GM21786 (cell line): ENCODE results near the gene KIAA0319L.

Experiments used
- ATAC-seq: cut with Tn5 transposase; IDR thresholded peaks from one replicate; pipeline ENCODE4 v1.9.1; 2021; ENCODE audit not compliant: unreplicated experiment

Gene KIAA0319L

DNA sequence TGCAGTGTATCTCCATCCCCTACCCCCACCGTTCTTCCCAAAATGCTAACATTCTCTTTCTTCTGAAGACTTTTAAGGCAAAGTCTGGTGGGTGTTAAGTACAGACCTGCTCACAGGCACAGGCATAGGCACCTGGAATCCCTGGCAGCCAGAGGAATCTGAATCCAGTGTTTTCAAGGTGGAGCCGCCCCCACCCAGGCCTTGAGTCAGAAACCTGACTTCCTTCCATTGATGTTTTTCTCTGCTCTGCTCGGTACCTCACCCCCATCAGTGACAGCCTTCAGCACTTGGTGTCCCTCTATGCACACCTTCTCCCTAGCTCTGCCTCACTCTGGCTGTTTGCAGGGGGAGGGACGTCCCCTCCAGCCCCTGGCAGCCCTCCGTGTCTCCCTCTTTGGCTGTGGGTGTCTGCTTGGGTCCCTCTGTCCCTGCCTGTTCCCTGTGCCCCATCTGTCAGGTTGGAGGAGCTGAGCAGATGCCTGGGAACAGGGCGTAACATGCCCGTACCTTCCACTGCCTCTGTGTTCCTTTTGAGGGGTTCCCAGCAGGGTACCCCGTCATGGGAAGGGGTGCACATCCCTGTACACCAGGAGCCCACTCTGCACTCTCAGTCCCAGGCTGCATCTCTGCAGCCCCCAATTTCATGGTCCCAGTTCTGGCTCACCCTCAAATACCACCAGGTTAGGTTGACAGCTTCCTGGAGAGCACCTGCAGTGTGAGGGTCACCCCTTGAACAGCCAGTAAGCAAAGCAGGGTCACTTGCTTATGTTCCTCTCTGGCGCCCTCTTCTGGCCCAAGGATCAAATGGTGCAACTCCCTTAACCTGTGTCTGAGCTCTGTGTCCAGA lies 7.1 kb upstream of the KIAA0319L start:
- no peak for ATAC-seq

- ATAC-seq = no peak
These were observed 6.0 kb upstream of the KIAA0319L start for GRCh38 chr1:35563166-35563565.

DNA sequence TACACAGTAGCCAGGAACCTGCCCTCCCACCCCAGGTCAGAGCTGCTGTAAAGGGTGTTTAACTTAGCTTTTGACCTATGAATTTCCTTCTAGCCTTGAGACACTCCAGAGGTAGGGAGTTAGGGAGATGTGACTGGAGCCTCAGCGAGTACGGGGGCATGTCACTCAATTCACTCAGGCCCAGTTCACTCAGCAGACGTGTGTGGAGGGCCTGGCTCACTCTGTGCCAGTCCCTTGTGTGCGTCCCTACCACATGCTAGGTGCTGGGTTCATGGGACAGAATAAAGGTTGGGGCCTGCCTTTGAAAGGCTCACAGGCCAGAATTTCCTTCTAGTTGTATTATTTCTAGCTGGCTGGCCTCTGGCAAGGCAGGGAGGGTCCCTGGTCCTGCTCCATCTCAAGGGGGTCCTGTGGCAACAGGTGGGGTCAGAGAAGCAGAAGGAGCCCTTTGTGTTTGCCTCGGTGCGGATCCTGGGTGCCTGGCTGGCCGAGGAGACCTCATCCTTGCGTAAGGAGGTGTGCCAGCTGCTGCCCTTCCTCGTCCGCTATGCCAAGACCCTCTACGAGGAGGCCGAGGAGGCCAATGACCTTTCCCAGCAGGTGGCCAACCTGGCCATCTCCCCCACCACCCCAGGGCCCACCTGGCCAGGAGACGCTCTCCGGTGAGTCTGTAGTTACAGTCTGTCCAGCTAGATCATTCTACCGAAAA lies 4.9 kb upstream of the KIAA0319L start:
- ATAC-seq = no peak

- no peak for ATAC-seq
These were observed 4.2 kb upstream of the KIAA0319L start for GRCh38 chr1:35561297-35561971.

DNA sequence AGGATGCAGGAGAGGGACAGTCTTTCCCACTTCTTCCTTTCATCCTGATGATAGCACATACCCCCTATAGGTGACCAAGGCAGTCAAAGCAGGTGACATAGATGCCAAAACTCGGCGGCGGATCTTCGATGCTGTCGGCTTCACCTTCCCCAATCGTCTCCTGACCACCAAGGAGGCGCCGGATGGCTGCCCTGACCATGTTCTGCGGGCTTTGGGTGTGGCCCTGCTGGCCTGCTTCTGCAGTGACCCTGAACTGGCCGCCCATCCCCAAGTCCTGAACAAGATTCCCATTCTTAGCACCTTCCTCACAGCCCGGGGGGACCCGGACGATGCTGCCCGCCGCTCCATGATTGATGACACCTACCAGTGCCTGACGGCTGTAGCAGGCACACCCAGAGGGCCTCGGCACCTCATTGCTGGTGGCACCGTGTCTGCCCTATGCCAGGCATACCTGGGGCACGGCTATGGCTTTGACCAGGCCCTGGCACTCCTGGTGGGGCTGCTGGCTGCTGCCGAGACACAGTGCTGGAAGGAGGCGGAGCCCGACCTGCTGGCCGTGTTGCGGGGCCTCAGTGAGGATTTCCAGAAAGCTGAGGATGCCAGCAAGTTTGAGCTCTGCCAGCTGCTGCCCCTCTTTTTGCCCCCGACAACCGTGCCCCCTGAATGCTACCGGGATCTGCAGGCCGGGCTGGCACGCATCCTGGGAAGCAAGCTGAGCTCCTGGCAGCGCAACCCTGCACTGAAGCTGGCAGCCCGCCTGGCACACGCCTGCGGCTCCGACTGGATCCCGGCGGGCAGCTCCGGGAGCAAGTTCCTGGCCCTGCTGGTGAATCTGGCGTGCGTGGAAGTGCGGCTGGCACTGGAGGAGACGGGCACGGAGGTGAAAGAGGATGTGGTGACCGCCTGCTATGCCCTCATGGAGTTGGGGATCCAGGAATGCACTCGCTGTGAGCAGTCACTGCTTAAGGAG lies 3.3 kb upstream of the KIAA0319L start:
- ATAC-seq = no peak

DNA sequence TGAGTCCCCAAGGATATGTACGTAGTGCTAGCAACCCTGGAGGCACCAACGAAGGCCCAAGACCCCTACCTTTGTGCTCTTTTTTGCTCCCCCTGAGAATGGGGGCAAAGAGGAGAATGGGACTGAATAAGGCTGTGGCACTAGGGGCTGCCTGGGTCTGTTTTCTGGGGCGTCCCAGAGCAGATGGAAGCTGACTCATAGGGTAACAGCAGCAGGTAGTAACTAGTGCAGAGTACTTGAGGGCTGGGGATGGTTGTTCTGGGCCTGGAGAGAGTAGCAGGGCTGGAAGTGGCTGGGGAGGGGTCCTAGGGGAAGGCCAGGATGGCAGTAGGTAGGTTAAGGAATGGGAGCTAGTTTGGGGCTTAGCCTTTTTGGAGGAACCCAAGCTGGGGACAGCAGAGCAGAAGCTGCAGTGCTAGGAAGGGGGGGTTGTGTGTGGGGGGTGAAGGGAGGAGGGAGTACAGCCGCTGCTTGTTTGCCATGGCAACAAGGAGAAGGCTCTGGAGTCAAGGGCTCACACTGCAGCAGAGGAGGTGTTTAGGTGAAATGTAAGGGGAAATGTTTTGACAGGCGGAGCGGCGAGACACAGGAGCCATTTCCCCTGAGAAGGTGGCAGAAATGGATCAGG lies 2.2 kb upstream of the KIAA0319L start:
- no peak for ATAC-seq

GRCh38 chr1:35558374-35559316 lies 1.4 kb upstream of the KIAA0319L start:
- ATAC-seq = no peak

DNA sequence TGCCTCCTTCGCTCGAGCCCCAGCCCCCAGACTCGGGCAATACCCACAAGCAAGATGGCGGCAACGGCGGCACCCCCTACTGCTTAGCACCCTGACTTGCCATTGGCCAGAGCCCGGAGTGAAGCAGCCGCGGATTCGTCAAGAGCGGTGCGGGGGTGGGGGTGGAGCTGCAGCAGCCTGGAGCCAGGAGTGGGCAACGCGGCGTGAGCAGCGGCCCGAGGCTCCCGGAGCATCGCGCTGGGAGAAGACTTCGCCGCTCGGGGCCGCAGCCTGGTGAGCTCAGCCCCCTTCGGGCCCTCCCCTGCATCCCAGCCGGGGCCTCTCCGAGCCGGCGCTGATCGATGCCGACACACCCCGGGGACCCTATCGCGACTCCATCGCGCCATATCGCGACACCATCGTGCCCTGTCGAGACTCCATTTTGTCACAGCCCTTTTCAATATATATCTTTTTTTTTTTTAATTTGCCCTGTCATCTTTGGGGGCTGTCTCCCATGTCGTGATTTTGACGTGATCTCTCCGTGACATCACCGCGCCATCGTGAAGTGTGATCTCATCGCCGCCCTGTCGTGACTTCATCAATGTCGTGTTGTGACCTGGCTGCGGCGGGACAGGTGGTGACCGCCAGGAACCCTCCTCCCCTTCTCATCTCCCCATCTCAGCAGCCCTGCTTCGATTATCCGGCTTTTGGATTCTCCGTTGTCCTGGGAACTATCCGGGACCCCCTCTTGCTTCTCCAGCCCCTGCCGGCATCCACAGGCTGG lies 589 bp upstream of the KIAA0319L start, which contains the start of gene NCDN:
Gene NCDN, plus strand, starts transcription at position 189 of the 763 bp plus-strand sequence. Its CDS starts 392 bp downstream, at position 581.
- peak; percentile 84 for ATAC-seq

- no peak for ATAC-seq
These were observed 602 bp downstream of the KIAA0319L start for GRCh38 chr1:35556484-35557117.

DNA sequence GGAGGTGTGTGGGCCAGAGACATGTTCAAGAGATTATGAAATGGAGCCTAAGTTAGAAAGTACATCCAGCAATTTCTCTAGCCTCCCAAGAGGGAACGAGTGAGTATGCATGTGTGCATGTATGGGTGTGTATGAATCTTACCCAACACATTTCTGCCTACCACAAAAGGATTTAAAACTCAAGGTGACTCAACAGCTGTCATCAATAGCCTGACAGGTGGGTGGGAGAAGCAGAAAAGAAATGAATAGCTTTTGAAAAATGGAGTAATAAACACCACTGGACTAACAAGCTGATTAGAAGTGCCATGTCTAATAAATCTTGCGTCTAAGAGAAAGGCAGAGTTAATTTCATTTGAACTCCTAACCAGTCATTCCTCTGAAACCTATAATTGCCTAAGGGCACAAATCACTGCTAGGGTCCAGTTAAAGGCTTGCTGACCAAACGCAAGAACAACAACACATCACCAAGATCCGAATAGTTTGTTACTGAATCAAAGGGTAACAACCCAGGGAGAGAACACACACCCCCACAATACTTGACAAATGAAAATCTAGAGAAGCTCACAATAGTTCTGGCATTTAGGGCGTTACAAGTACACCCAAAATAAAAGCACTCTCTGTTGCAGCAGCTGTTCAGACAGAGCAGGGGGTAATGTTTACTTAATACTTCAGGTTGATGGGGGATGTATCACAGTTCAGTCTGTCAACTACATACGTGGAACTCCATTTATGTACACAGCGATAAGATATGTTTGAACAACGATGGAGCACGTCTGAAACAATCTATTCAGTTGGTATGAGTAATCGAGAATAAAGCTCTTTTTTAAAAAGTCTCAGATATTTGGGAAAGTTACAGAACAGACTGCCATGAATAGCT lies 1.4 kb downstream of the KIAA0319L start:
- ATAC-seq = no peak

DNA sequence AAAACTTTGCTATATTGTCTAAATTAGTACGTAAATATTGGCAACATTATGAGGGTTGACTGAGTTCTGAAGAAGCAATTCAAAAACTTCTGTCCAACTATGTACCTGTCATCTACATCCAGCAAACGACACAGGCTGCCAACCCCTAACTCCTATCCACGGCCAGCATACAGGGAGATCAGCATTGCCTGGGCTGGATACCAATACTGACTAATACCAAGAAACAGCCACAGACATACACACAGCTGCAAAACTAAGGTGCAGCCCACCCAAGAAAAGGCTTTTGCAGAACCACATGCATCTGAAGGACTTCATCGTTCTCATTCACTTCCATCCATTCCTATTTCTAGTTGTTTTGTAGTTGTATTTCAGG lies 2.0 kb downstream of the KIAA0319L start:
- ATAC-seq = no peak

DNA sequence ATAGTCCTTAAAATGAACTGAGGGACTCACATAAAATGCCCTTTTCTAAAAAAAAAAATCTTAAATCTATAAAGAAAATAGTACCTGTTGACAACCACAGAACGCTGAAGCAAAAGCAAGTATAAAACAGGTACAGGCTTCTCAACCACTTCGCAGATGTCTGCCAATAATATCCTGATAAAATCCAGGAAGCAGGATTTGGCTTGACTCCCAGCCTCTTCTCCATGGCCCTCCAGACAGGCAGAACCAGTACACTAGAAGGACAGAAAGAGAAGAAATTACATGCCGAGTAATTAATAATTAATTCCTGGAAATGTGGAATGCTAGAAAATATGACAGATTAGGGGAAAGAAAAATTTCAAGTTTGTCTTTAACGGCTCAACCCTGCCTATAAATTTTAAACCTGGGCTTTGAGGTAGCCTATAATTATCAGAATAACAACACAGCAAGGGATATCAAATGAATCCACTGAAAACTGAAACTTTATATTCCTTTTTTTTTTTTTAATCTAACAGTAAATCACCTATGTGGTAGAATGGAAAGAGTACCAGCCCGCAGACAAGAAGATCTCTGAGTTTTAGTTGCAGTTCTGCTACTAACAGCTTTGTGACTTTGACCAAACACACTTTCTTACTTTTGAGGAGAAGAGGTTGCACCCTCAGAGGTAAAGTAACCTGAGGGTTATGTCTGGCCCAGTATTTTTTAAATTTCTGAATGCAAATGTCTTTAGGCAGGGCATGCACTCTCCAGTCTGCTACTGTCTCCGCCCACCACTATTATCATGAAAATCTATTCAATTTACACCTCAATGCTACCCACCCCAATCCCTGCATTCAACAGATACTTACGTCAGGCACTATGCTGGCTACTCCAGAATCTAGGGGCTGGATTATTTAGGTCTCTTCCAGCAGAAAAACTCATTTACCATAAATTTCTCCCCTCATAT lies 2.7 kb downstream of the KIAA0319L start:
- no peak for ATAC-seq

DNA sequence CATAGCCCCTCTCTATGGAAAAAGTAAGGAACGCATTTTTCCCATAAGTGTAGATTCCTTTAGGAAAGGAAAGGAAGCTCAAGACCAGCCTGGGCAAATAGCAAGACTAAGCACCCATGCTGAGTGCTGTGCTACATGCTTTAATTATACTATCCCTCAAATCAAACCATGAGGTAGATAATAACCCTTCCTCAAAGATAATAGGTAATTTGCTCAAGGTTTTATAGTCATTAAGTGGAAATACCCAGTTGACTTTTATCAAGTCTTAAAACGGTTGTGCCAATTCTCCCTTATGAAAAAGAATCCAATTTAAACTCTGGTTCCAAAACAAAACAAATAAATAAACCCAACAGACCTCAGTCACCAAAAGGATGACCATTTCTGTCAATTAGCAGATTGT lies 3.4 kb downstream of the KIAA0319L start:
- ATAC-seq = no peak

GRCh38 chr1:35546614-35547013 lies 10.6 kb downstream of the KIAA0319L start:
- ATAC-seq = no peak

DNA sequence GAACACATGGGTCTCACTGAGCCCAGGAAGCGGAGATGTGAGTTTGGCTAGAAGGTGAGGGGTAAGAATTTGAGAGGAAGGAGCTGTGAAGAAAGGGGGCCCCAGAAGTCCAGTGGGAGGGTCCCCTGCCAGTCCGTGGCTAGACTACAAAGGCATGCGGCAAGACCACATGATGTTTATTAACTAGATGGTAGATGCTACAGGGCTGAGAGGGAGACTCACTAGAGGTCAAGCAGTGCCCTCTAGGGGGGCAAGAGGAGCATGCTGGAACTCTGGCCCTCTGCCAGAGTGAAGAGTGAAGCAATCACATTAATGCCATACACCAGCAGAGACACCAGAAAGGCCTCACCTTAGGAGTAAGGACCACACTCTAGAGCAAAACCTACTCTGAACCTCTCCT lies 12.2 kb downstream of the KIAA0319L start:
- no peak for ATAC-seq

DNA sequence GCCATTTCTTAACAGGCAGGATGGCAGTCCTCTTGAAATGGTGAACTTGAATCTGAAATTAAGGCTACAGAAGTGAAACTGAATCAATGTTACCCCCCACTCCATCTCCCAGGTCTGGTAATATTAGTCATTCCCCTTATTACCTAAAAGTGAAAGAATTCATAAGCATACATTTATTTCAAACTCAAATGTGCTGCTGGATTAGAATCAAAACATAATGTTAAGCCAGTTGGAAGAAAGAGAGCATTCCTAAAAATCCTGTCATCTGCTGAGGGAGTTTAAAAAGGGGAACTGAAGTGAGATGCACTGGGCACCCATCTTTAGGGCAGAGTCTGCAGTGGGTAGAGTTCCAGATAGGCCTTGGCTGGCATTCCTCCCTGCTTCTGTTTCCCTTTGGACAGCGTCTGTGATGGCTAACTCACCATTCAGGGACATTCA lies 17.4 kb downstream of the KIAA0319L start:
- no peak for ATAC-seq
